Measurements from ENCODE around the gene SOHLH1.

The SOHLH1 gene, protein sequence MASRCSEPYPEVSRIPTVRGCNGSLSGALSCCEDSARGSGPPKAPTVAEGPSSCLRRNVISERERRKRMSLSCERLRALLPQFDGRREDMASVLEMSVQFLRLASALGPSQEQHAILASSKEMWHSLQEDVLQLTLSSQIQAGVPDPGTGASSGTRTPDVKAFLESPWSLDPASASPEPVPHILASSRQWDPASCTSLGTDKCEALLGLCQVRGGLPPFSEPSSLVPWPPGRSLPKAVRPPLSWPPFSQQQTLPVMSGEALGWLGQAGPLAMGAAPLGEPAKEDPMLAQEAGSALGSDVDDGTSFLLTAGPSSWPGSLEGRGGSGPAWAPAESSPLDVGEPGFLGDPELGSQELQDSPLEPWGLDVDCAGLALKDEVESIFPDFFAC

GRCh38 chr9:135699440-135699839 is at the start of gene SOHLH1:
Gene SOHLH1, minus strand, starts transcription at chr9:135699481. Its CDS starts 14 bp downstream, at chr9:135699467.
- DNase-seq, result no peak

- DNase-seq, result no peak
Observed at GRCh38 chr9:135748676-135749075, 49.4 kb upstream of the SOHLH1 start.

GRCh38 chr9:135747311-135747710 is 48.0 kb upstream of the SOHLH1 start:
- no peak for DNase-seq

- no peak for DNase-seq
Observed at GRCh38 chr9:135746565-135746964, 47.3 kb upstream of the SOHLH1 start.

- no peak for DNase-seq
Observed at GRCh38 chr9:135745686-135746324, 46.5 kb upstream of the SOHLH1 start.

GRCh38 chr9:135745189-135745588 is 45.9 kb upstream of the SOHLH1 start:
- no peak for DNase-seq

DNA sequence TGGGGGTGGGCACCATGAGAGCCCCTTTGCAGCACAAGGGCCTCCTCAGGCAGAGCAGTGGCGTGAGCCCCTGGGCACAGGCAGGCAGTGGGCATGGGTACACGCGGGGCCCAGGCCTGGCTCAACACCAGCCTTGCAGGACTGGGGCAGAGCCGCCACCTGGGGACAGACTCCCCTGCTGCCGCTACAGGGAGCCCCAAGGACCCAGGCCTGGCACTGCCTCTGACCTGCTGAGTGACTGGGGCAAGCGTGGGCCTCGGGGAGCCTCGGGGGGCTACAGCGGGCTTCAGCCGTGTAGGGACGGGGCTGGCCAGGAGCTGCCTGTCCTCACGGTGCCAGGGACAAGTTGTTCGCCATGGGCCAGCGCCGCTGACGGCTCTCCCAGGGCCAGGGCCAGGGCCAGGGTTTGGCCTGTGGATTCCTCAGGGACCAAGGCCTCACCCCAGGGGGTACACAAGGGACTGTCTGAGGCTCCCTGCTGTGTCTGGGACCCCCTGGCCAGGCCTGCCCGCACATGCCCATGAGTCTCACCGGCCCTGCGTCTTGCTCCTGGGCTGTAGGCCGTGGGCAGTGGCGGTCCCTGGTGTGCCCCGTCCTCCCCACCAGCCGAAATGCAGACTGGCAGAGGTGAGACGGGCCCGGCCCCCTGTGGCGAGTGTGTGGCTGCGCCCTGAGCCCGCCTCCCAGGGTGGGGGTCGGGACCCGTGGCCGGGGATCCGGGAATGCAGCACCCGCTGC is 45.2 kb upstream of the SOHLH1 start:
- DNase-seq, result no peak

DNA sequence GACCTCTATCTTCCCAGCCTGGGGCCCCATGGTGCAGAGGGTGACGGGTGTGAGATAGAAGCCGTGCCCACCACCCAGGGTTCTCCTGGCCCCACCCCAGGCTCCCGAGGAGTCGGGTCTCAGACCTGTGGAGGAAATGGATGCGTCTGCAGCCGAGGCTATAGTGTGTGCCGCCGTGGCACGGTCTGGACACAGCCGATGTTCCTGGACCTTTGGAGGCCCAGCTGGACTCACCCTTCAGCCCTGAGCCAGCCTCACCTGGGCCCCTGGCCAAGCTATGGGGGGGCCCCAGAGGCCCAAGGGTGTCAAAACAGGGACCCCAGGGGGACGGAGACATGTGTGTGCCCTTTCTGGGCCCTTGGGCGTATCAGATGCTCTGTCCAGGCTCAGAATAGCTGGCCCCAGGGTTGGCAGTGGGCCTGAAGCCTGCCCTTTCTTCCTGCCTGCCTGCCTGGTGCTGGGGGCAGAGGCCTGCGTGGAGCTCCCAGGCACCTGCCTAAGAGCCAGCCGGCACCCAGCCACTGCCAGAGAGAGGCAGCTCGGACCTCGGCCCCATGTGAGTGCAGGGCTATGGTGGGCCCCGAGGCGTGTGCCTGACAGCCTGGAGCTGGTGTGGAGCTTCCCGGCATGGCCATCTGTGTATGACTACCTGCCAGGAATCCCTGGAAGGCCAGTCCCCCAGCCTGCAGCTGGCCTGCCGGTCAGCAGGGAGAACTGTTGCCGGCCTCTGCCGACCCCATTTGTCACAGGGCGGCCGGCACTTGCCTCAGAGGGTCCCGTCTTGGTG is 44.5 kb upstream of the SOHLH1 start:
- DNase-seq, result no peak

GRCh38 chr9:135743021-135743420 is 43.7 kb upstream of the SOHLH1 start:
- DNase-seq, result no peak

DNA sequence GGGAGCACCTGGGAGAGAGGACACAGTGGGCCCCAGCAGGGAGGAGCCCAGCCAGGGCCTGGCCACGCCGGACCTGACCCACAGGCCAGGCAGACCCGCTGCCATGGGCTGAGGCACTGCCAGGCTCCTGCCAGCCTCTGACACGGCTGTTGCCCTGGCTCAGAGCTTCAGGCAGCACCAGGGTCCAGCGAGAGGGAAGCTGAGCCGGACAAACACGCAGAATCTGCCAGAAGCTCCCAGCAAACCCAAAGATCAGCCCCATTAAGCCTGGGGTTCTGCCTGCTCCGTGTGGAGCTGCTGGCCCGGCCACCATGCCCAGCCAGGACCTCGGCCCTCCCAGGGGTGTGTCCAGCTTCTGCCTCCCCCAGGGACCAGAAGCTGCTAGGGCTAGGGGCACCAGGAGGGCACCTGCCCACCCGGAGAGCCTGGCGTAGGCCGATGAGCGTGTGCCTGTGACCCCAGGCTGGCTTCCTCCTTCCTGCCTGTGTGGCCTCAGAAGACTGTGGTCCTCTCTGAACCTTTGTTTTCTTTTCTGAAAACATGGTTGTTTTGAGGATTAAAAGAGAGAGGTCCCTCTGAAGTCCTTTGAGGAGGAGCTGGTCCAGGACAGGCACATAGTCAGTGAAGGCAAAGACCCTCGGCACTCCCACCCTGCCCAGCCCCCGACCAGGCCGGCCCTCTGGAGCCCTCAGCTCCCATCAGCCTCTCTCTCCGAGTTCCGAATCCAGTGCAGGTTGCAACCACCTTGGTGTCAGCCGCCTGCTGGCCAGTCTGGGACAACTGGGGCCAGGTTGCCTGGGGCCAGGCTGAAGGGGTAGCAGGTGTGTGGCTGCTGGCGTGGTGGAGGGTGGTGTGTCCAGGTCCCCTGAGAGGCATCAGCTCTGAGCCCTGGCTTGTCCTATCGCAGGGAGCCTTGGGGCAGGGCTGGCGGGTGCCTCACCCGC is 42.3 kb upstream of the SOHLH1 start:
- DNase-seq, result no peak

DNA sequence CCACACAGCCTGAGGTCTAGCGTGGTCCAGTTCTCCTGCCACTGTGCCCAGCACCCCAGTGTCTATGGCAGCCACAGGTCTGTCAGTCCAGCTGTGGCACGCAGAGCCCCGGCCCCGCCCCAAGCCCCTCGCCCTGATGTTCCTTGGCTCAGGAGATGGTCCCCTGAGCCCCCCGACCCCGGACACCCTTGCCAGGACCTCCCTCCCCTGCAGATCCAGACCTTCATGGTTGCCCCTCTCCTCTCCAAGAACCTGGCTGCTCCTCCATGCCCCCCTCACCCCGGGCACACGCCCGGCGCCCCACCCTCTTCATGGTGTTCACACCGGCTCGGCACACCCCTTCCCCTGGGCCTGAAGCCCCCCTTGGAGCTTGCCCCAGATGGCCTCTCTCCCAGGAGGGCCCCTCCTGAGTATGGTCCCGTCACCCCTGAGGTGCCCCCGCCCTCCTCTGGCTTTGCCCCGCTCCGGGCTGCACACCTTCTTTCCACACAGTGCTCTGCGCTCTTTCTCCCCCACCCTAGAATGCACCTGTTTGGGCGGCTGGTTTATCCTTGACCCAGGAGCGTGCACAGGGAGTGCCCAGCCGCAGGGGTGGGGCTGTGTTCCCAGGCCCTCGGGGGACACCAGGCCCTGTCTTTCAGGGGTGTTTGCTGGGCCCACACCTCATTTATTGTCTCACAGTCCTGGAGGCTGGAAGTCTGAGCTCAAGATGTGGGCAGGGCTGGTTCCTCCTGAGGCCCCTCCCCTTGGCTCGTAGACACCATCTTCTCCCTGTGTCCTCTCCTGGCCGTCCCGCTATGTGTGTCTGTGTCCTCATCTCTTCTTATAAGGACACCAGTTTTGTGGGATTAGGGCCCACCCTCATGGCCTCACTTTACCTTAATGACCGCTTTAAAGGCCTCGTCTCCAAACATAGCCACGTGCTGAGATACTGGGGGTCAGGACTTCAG is 40.3 kb upstream of the SOHLH1 start:
- no peak for DNase-seq

- DNase-seq, result no peak
Observed at GRCh38 chr9:135737840-135738521, 38.7 kb upstream of the SOHLH1 start.

GRCh38 chr9:135736979-135737839 is 37.9 kb upstream of the SOHLH1 start:
- DNase-seq, result no peak

- DNase-seq, result no peak
Observed at GRCh38 chr9:135736272-135736978, 37.1 kb upstream of the SOHLH1 start.

GRCh38 chr9:135734616-135735144 is 35.4 kb upstream of the SOHLH1 start:
- no peak for DNase-seq

DNA sequence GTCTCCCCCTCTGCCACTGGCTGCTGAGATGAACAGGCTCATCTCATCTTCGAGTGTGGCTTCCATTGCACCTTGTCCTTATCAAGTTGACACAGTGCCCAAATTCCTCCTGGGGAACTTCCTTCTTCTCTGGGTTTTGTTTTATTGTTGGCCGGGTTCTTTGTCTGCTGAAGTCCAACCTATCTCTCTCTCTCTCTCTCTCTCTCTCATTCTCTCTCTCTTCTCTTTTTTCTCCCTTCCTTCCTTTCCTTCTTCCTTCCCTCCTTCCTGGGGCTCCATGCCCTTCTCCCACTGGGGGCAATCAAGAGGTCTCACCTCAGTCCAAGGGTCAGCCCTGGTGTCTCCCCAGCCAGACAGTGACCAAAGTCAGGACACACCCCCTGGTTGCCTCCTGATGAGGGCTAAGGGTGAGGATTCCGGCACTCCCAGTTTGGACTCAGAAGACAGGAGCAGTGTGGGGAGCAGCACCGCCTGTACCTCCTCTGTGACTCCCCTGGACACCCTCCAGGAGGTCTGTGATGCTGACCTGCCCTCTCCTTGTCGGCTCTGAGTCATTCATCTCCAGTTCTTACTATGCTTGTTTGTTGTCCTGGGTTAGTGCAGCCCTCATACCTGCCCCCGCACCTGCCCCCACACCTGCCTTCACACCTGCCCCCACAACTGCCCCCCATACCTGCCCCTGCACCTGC is 33.4 kb upstream of the SOHLH1 start:
- no peak for DNase-seq

- no peak for DNase-seq
Observed at GRCh38 chr9:135731454-135731853, 32.2 kb upstream of the SOHLH1 start.

Measured in amniotic stem cell (primary cell).